CD4-positive, alpha-beta T cell treated with Interleukin-4 for 4 hours (primary cell): ENCODE results near the gene CETN2.
"Not testable (repeated sequence)": the region's sequence is repeated elsewhere in the genome, so short reads cannot be mapped to it uniquely, and the experiment has no call there.

Experiments
- DNase-seq: peaks from one replicate; pipeline ENCODE4 v3.0.0-alpha.2; 2020

CETN2 gene

DNA sequence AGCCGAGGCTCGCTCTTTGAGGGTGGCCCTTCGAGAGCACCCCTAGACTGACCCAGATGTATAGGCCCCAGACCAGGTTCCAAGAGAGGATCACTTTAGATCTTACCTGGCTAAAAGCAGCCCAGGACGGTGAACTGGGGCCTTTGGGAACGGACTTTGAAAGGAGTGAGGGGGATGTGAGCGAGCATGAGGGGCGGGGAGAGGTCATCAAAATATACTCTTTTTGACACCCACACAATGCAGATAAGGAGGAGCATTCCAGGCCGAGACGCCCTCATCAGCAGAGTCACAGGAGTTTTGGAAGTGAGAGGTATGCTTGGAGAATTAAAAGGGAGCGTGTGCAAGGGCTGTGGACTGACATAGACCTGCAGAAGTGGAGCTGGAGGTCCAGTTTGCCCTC lies 834 bp upstream of the CETN2 start:
- DNase-seq, result no peak

DNA sequence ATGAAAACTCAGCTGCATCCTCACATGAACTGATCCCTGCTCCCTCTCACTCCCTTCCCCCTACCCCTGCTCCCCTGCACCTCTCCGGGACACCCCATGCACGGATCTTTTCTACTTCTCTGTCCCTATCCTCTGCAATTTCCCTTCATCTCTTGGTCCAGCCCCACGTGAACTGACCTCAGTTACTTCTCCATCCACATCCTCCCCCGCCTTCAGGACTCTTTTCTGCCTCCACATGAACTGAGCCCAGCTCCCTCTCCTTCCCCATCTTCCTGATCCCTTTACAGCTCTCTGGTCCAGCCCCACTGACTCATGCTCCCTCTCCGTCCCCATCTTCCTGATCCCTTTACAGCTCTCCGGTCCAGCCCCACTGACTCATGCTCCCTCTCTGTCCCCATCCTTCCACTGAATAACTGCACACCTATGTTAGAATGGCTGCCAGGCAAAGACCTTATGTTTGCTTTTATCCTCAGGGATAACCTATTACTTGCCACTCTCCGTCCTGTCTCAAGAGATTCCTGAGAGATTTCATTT lies 5.6 kb downstream of the CETN2 start:
- no peak for DNase-seq

DNA sequence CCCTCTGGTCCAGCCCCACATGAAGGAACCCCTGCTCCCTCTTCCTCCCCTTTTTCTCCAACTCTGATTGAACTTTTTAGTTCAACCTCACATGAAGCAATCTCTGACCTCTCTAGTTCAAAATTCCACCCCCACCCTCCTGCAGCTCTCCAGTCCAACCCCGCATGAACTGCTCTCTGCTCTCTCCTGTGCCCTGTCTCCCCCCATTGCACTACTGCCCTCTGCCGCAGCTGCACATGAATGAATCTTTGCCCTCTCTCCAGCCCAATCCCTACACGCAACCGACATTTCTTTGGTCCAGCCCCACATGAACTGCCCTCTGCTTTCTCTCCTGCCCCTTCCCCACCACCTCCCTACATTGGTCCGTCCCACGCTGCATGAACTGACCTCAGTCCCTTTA lies 6.9 kb downstream of the CETN2 start:
- DNase-seq, result no peak

DNA sequence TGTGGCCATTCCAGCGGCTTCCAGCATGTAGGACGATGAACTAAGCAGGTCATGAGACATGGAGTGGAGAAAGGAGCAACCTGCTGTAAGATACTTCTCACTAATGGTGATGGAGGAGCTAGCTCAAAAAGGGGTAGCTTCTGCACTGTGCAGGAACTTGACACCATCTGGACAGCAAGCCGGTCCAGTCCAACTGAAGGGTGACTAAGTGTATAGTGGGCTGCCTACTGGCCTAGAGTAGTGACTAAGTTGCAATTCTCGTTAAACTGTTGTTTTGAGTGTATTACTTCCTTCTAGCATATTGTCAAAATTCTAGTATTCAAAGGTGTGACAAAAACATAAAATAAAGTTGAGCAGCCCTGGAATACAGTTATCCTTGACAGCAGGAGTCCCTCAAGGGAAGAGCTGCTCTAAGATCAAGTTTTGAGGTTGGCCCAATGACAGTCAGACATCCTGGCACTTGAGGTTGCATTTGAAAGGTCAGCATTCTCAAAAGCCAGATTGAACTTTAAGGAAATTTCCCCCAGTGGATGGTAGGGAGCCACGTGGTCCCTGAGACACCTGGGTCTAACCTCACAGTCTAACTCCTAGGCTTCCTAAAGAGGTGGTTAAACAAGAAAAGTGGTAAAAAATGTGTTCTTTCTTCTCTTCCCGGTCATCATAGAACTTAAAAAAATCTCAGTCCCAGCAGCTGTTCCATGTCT lies 8.0 kb downstream of the CETN2 start:
- DNase-seq, result no peak

DNA sequence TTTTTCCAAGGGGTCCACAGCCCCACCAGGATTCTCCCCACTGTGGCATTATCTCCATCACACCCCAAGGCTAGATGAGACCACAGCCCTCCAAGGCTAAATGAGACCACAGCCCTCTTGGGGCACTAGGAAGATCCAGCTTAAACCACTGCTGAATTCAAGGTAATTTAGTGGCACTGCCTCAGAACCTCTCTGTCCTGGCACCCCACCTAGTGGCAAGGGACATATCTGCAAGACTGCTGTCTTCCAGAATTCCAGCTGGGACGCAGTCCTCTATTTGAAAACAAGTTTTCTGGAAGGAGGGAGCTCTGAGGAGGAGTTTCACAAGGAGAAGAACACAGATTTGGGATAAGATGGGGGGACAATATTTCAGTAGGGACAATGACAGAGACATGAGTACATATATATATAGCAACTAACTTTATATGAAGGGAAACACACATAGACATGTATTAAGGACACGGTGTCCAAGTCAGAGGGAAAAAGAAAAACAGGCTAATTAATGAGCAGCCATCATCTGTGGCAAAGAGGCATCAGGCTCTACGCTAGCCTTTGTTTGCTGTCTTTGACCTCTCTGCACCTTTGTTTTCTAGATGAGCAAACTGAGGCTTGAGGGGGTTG lies 9.3 kb downstream of the CETN2 start:
- DNase-seq, result no peak

DNA sequence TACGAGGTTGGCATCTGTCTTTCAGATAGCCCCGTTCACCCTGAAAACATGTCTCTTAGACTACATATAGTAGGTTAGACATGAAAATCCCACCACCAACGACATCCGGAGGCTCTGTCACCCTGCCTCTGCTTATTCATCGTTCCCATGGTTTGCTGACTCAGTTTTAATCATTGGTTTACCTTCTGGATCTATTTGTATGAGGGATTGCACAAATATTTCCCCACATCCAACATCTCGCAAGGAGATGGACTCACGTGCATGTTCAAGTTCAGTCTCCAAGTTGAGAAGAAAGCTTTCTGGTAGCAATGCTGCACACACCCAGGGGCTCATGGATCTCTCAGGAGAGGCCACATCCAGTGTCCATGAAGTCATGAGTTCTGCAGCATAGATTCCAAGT lies 10.8 kb downstream of the CETN2 start:
- no peak for DNase-seq

DNA sequence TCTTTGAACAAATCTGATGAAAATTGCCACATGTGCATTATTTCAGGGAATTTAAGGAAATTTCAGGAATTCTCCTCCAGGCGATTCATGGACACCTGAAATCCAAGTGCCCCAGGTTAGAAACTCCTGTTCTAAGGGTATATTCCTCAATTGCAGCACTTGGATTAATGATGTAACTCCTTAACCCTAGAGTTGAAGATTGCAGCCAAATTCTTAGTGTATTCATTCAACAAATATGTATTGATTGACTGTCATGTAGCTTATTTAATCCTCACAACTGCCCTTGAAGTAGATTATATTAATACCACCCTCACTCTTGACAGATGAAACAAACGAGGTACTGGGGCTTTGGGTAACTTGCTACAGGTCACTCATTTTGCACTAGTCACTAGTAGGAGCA lies 11.3 kb downstream of the CETN2 start:
- no peak for DNase-seq

DNA sequence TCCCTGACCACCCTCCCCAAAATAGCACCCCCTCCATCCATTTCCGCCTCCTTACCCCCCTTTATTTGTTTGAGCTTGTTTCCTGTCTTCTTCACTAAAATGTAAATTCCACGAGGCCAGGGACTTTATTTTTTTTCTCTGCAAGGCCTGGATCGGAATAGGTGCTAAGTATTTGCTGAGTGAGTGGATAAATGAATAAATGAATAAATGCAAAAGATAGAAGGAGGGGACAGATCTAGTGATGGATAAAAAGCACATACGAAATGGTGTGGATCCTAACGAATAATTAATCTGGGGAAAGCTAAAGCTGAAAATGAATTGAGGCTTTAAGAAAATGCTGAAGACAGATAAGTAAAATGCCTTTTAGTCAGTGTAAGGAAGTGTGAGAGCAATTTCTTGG lies 12.2 kb downstream of the CETN2 start:
- DNase-seq, result no peak

DNA sequence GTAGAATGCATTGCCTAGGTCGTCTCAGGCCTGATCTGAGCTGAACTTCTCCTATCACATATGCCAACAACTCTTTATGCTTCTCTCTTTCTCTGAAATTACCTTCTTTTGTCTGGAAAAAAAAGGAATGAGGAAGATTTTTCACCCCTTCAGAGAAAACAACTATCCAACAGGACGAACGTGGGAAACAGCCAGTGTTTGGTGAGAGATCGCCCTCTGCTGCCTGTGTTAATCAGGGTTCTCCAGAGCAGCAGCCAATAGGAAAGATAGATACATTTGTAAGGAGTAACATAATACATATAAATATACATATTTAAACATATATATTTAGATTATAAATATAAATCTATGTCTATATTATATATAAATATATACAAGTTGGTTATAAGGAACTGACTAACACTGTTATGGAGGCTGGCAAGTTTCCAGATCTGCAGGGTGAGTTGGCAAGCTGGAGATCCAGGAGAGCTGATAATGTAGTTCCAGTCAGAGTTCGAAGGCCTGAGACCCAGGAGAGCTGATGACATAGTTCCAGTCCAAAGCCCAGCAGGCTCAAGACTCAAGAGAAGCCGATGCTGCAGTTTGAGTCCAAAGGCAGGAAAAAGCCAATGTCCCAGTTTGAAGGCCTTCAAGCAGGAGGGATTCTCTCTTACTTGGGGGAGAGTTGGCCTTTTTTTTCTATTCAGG lies 13.3 kb downstream of the CETN2 start:
- no peak for DNase-seq

DNA sequence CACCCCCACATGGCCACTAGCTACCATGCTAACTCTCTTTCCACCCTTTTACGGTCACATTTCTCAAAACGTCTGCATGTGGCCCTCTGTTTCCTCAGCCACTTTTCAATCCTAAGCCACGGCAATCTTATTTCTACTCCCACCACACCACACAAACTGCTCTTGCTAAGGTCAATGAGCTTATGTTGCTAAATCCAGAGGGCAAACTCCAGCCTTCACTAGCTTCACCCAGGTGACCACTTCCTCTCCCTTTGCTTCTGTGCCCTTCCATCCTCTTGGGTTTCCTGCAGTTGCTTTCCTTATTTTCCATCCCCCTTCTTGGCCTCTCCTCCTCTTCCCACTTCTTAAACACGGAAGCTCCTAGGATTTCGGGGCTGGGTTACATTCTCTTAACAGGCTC lies 16.5 kb downstream of the CETN2 start:
- no peak for DNase-seq

DNA sequence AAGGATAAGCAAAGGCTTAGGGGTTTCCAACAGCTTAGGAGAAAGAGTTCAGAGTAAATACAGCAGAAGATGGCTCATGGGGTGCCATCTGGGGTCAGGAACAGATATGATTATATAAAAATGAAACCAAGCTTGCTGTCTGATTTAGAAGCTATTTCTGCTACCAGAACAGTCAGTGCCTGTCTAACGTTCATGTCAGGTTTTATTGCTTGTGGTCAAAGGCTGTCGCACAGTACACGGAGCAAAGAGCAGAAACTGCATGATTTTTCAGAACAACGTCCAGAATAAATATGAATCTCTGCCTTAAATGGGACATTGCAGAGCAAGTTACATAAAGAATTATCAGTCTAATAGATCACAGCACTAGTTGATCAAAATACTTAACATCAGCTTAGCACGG lies 17.4 kb downstream of the CETN2 start:
- no peak for DNase-seq

DNA sequence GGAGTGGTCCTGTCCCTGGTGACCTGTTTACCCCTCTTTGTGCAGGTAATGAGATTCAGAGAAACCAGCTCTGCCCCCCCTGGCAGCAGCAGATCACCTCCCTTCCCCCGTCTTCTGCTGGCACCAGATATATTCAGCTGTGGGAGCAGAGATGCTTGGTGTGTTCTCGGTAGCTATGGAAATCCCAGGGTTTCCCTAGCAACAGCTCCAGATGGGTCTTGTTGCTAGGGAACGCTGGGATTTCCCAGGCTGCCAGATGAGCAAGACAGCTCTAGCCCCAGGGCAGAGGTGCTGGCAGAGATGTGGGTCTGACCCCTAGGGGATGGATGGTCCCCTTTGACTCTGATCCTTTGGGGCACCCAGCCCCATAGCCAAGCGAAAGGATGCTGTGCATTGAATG lies 20.2 kb downstream of the CETN2 start:
- DNase-seq, result no peak

DNA sequence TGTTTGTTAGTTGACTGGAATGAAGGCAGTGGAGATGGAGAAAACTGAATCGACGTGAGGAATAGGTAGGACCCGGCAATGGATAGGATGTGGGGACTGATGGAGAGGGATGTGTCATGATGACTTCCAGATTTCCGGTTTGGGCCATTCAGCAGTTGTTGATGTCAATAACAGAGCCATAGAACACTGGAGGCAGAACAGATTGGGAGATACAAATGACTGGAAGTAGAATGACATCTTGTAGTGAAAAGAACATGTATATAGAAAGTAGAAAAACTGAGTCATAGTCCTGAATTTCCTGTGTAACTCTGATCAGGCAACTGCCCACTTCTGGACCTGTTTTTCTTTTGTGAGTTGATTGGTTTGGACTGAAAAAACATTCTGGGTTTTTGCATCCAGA lies 24.5 kb downstream of the CETN2 start:
- DNase-seq, result no peak

DNA sequence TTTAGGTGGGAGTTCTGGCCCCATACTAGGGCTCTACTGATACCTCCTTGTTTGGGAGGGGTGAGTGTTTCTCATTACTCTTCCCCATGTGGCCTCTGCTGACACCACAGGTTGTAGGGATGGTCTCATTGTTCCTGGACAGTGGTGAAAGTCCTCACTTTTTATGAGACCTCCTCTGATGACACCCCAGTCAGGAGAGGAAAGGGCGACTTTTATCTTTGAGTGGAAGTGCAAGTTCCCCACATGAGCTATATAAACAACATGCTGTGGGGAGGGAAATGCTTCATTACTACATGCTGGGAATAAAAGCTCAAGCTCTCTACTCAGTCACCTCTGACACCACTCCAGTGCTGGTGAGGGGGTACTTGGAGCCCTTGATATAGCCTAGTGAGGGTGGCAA lies 31.6 kb downstream of the CETN2 start:
- no peak for DNase-seq

DNA sequence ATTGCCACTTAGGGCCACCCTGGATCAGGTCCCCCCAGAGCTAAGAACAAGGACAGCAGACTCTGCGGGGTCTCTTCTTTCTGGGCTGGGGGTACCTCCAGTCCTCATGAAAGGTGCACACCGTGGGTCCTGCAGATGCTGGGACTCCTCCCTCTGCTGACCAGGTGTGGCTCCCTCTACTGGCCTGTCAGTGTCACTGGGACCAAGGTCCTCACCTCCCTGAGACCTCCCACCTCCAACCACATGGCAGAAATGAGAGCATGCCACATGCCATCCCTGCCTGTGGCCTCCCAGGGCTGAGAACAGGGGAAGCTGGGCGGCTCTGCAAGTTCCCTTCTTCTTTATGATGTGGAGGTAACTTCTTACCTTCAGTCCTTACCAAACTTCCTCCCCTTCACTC lies 43.5 kb downstream of the CETN2 start:
- DNase-seq, result not testable (repeated sequence)
